HCT116 (cell line): Measurements from ENCODE around the gene SERPINB6. TPM values are rescaled to one million over a fixed set of nuclear protein-coding genes. Genes with fewer than 3 reads are reported as not detected.

Experiments
- ATAC-seq: fragments of 200-7000 bp; cut with Tn5 transposase; 2 replicates; pipeline ENCODE4 v1.9.1; 2020; ENCODE audit warnings: mild to moderate bottlenecking, moderate library complexity
- BruUV-seq: library from RNA; stranded (reverse); fragments of 400-500 nt; replicated peaks from 2 replicates; lab custom pipeline; 2021; lab: Mats Ljungman, UMichigan
- CTCF ChIA-PET: fragments of 300-600 bp; sonication (Branson Sonifier 250); formaldehyde crosslinking; loops from one replicate; lab custom pipeline; 2021; ENCODE audit warnings: antibody characterized with exemption; lab: Charles Lee
- POLR2A ChIA-PET: fragments of 300-600, 350-600 bp; sonication (Branson Sonifier 250); formaldehyde crosslinking; loops from one replicate; lab custom pipeline; 2021; ENCODE audit warnings: antibody characterized with exemption; lab: Charles Lee
- RAD21 ChIA-PET, 2 experiments: fragments of 300-600 bp; sonication (Branson Sonifier 250); formaldehyde crosslinking; loops; one replicate each; lab custom pipeline; 2023; ENCODE audit warnings: low total read pairs in 2 of 2; ENCODE audit not compliant: uncharacterized antibody in 2 of 2, unreplicated experiment in 2 of 2, low non-redundant PET in 1 of 2; lab: Charles Lee
- DNase-seq: peaks from one replicate; pipeline ENCODE4 v3.0.0-alpha.2; 2010; ENCODE audit warnings: low read depth, low spot score
- H2AFZ ChIP-seq: fragments of 200-600 bp; shearing (Covaris generic), sonication (generic); 2 replicates; pipeline ENCODE4 v1.6.1; 2017; ENCODE audit warnings: low read depth, mixed run types, mixed read lengths, antibody characterized with exemption, low read length; ENCODE audit not compliant: poor library complexity, severe bottlenecking
- H3K27ac ChIP-seq: 2 replicates; pipeline ENCODE4 v1.5.1; 2012; ENCODE audit warnings: low read depth, low read length
- H3K27me3 ChIP-seq: fragments of 200-600 bp; sonication (generic); 2 replicates; pipeline ENCODE4 v1.6.1; 2016; ENCODE audit warnings: mixed run types, low read length, mixed read lengths; ENCODE audit not compliant: insufficient read depth
- H3K36me3 ChIP-seq, 2 experiments: fragments of 200-500 bp in 1 of 2; fragments of 200-600 bp in 1 of 2; sonication (Bioruptor generic) in 1 of 2; sonication (generic) in 1 of 2; 2 replicates each; pipeline versions ENCODE4 v1.5.1 to v1.6.1; 2014 to 2016; ENCODE audit warnings: low read length in 2 of 2, inconsistent platforms in 1 of 2, mixed read lengths in 1 of 2, mixed run types in 1 of 2; ENCODE audit not compliant: insufficient read depth in 2 of 2, control insufficient read depth in 1 of 2
- H3K4me1 ChIP-seq, 2 experiments: fragments of 200-600 bp in 1 of 2; sonication (generic) in 1 of 2; 2 replicates each; pipeline versions ENCODE4 v1.5.1 to v1.6.1; 2012 to 2017; ENCODE audit warnings: low read length in 2 of 2, inconsistent platforms in 1 of 2, mild to moderate bottlenecking in 1 of 2, mixed read lengths in 1 of 2, mixed run types in 1 of 2, moderate library complexity in 1 of 2; ENCODE audit not compliant: insufficient read depth in 2 of 2, control insufficient read depth in 1 of 2
- H3K4me2 ChIP-seq: fragments of 200-600 bp; sonication (generic); 2 replicates; pipeline ENCODE4 v1.6.1; 2017; ENCODE audit warnings: mixed run types, low read length, mixed read lengths
- H3K4me3 ChIP-seq, 2 experiments: fragments of 200-600 bp in 1 of 2; sonication (generic) in 1 of 2; replicated peaks in 1 of 2; 2 replicates each; pipeline ENCODE4 v1.5.1; 2011 to 2016; ENCODE audit warnings: low read length in 2 of 2, control low read depth in 1 of 2, low read depth in 1 of 2, mild to moderate bottlenecking in 1 of 2, mixed read lengths in 1 of 2, mixed run types in 1 of 2
- H3K79me2 ChIP-seq: fragments of 200-600 bp; sonication (generic); 2 replicates; pipeline ENCODE4 v1.6.1; 2017; ENCODE audit warnings: mild to moderate bottlenecking, mixed run types, low read length, moderate library complexity, mixed read lengths; ENCODE audit not compliant: insufficient read depth
- H3K9ac ChIP-seq: fragments of 200-600 bp; sonication (generic); 2 replicates; pipeline ENCODE4 v1.6.1; 2016; ENCODE audit warnings: low read length, mixed read lengths
- H3K9me2 ChIP-seq: fragments of 200-600 bp; sonication (generic), shearing (Covaris generic); 2 replicates; pipeline ENCODE4 v1.6.1; 2017; ENCODE audit warnings: mixed run types, mild to moderate bottlenecking, moderate library complexity; ENCODE audit not compliant: insufficient read depth
- H3K9me3 ChIP-seq, 2 experiments: fragments of 200-500 bp in 1 of 2; fragments of 200-600 bp in 1 of 2; sonication (Bioruptor generic) in 1 of 2; sonication (generic) in 1 of 2; 2 replicates each; pipeline ENCODE4 v1.6.1; 2014 to 2017; ENCODE audit warnings: low read length in 2 of 2, mixed read lengths in 2 of 2, inconsistent platforms in 1 of 2, low read depth in 1 of 2, mild to moderate bottlenecking in 1 of 2, mixed run types in 1 of 2, moderate library complexity in 1 of 2; ENCODE audit not compliant: control insufficient read depth in 1 of 2, insufficient read depth in 1 of 2
- H4K20me1 ChIP-seq: fragments of 200-600 bp; sonication (generic), shearing (Covaris generic); 2 replicates; pipeline ENCODE4 v1.6.1; 2017; ENCODE audit warnings: mixed run types, mild to moderate bottlenecking, moderate library complexity; ENCODE audit not compliant: insufficient read depth
- ATF3 ChIP-seq: IDR thresholded peaks from 2 replicates; pipeline ENCODE4 v1.6.1; 2012
- EZH2phosphoT487 ChIP-seq: fragments of 200-600 bp; IDR thresholded peaks from 2 replicates; pipeline ENCODE4 v1.6.1; 2018; ENCODE audit warnings: antibody characterized with exemption, borderline replicate concordance
- JUND ChIP-seq: IDR thresholded peaks from 2 replicates; pipeline ENCODE4 v1.6.1; 2012
- RAD21 ChIP-seq: IDR thresholded peaks from 2 replicates; pipeline ENCODE4 v1.6.1; 2012; ENCODE audit warnings: low read depth, mild to moderate bottlenecking
- SIN3A ChIP-seq: IDR thresholded peaks from 2 replicates; pipeline ENCODE4 v1.6.1; 2012; ENCODE audit warnings: low read depth
- SP1 ChIP-seq: IDR thresholded peaks from 2 replicates; pipeline ENCODE4 v1.6.1; 2012; ENCODE audit warnings: low read depth
- ZFX ChIP-seq: fragments of 450-650 bp; IDR thresholded peaks from 2 replicates; pipeline ENCODE4 v1.6.1; 2017
- intact Hi-C: fragments of 100-400 bp; cut with micrococcal nuclease; formaldehyde crosslinking; loops from 2 replicates; pipeline ENCODE4 v1.10.0; 2022
- total RNA-seq: library from RNA; stranded (reverse); gene quantifications from one replicate; pipeline ENCODE4 v1.2.1, GENCODE V29; 2021; ENCODE audit not compliant: unreplicated experiment
- TF ChIP-seq, protein P1 (sequence below): IDR thresholded peaks from 2 replicates; pipeline ENCODE4 v1.6.1; 2012

Gene SERPINB6
- total RNA-seq, 1 experiment from 2014 or later: 103 TPM

DNA sequence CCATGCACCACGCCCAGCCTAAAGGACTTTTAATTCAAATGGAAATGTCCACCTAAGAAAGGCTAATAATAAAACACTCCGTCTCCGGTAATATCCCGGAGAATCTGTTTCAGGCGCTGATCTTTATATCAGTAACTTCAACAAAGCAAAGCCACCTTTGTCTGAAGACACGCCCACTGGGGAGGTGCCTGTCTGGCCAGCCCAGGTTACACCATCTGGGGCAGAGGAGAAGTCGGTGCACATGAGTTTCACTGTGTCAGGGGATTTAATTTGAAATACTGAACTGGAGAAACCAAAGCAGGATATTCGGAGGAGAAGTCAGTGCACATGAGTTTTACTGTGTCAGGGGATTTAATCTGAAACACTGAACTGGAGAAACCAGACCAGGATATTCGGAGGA is 9.4 kb downstream of the SERPINB6 start:
- no peak for DNase-seq
- no peak overlapping the region for H3K4me2 ChIP-seq
- H3K79me2 ChIP-seq: peaks cover 20% of the 10 kb centered on the region

DNA sequence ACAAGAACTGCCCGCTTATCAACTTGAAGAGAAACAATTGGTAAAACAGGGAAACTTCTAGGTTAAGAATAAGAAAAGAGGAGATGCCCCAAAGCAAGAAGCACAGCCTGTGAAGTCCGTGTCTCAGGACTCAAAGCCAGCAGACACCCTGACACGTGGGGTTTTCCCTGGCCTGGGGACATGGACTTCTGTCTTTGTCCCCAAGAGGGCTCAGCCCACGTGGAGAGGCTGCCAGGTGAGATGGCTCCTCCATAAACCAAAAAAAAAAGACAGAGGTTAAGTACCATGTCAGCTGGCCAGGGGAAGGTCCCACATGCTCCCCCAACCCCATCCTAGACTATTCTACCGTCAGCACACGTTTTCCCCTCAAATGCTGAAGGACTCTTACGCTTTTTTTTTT is 9.9 kb downstream of the SERPINB6 start:
- Histone ChIP-seq H3K27me3 (no peaks in the 10 kb centered on the region), H3K9me3 (no peaks in the 10 kb centered on the region), H3K79me2 (peaks cover 20% of the 10 kb centered on the region), H3K36me3 (0 out of 4 replicates have a peak, but pooled peaks cover 0 to 3% of the 10 kb centered on the region in 2 experiments), H3K9me2 (no peaks in the 10 kb centered on the region), H3K4me1 (peaks cover 4 to 32% of the 10 kb centered on the region in 2 experiments), H3K4me2 (no peak overlapping the region), H2AFZ (no peak overlapping the region), H3K4me3 (no peak overlapping the region), H4K20me1 (no peaks in the 10 kb centered on the region), H3K27ac (no peak overlapping the region), H3K9ac (no peak overlapping the region)
- ATAC-seq (no peak), DNase-seq (no peak)
- intact Hi-C loops: no loop called here
- BruUV-seq: no TSS peak
- CTCF ChIA-PET: interaction anchor here (1.4 kb wide), 1 partner anchor 9 kb away, joined by 8 read pairs; no protein-coding TSS in a partner anchor
- no peak for TF ChIP-seq ZFX
- TF ChIP-seq RAD21: no peak
- TF ChIP-seq ATF3: no peak
- no peak for TF ChIP-seq SP1
- POLR2A ChIA-PET: no interaction called here
- RAD21 ChIA-PET: no interaction called here

More for the DNA sequence above, 9.4 kb downstream of the SERPINB6 start:
- Histone ChIP-seq H3K36me3 (0 out of 4 replicates have a peak, but pooled peaks cover 0 to 3% of the 10 kb centered on the region in 2 experiments), H3K9me2 (no peaks in the 10 kb centered on the region), H2AFZ (no peak overlapping the region), H3K4me1 (peaks cover 4 to 32% of the 10 kb centered on the region in 2 experiments), H3K27ac (no peak overlapping the region), H3K9ac (no peak overlapping the region), H3K27me3 (no peaks in the 10 kb centered on the region), H3K9me3 (no peaks in the 10 kb centered on the region), H4K20me1 (no peaks in the 10 kb centered on the region), H3K4me3 (no peak overlapping the region)
- ATAC-seq: no peak
- no TSS peak for BruUV-seq
- POLR2A ChIA-PET: no interaction called here
- CTCF ChIA-PET: interaction anchor here (1.6 to 1.7 kb wide), 2 partner anchors 9 to 170 kb away, joined by 3 to 12 read pairs; no protein-coding TSS in a partner anchor
- TF ChIP-seq SIN3A (no peak), JUND (no peak), EZH2phosphoT487 (no peak), RAD21 (no peak)
- TF ChIP-seq, protein P1, sequence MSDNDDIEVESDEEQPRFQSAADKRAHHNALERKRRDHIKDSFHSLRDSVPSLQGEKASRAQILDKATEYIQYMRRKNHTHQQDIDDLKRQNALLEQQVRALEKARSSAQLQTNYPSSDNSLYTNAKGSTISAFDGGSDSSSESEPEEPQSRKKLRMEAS: no peak
- RAD21 ChIA-PET: no interaction called here
- intact Hi-C loops: no loop called here
